T-helper 17 cell (primary cell): ENCODE data around the gene SLC19A2. TPM values are rescaled to one million over a fixed set of nuclear protein-coding genes. Genes with fewer than 3 reads are reported as not detected.
"Not testable (repeated sequence)": the region's sequence is repeated elsewhere in the genome, so short reads cannot be mapped to it uniquely, and the experiment has no call there.

Experiments
- ATAC-seq: fragments of 150-1000 bp; cut with Tn5 transposase; 2 replicates; pipeline ENCODE4 v1.10.0; 2021; ENCODE audit warnings: mild to moderate bottlenecking, moderate library complexity
- DNase-seq, 3 donors: peaks; one replicate each; pipeline versions ENCODE4 v3.0.0 to v3.0.0-alpha.2; 2020 to 2021
- H3K9me3 ChIP-seq: one replicate; pipeline ENCODE4 v1.7.0; 2013; ENCODE audit warnings: low read length, mild to moderate bottlenecking; ENCODE audit not compliant: control insufficient read depth, poor library complexity, severe bottlenecking
- H3K27ac Mint-ChIP-seq: one replicate; pipeline ENCODE4 v1.8.0; 2022; ENCODE audit warnings: mild to moderate bottlenecking, moderate library complexity, mixed read lengths
- H3K27me3 Mint-ChIP-seq: one replicate; pipeline ENCODE4 v1.8.0; 2022; ENCODE audit warnings: mixed read lengths
- H3K36me3 Mint-ChIP-seq: one replicate; pipeline ENCODE4 v1.8.0; 2022; ENCODE audit warnings: low read depth, mixed read lengths
- H3K4me1 Mint-ChIP-seq: one replicate; pipeline ENCODE4 v1.8.0; 2022; ENCODE audit warnings: mild to moderate bottlenecking, mixed read lengths
- H3K4me3 Mint-ChIP-seq: one replicate; pipeline ENCODE4 v1.8.0; 2022; ENCODE audit warnings: mild to moderate bottlenecking, moderate library complexity, mixed read lengths
- total RNA-seq, 4 donors: library from RNA in 2 of 4; stranded (reverse) in 2 of 4; gene quantifications; one replicate each; pipeline ENCODE4 v1.2.3 and lab custom pipeline; 2022 to 2026

Gene SLC19A2, protein sequence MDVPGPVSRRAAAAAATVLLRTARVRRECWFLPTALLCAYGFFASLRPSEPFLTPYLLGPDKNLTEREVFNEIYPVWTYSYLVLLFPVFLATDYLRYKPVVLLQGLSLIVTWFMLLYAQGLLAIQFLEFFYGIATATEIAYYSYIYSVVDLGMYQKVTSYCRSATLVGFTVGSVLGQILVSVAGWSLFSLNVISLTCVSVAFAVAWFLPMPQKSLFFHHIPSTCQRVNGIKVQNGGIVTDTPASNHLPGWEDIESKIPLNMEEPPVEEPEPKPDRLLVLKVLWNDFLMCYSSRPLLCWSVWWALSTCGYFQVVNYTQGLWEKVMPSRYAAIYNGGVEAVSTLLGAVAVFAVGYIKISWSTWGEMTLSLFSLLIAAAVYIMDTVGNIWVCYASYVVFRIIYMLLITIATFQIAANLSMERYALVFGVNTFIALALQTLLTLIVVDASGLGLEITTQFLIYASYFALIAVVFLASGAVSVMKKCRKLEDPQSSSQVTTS
- total RNA-seq: 1 to 10 TPM; 2.5 to 2.9 TPM
- 8.1 to 9.7 reads per million in 2 donors for total RNA-seq (lab: John Stamatoyannopoulos, UW)

DNA sequence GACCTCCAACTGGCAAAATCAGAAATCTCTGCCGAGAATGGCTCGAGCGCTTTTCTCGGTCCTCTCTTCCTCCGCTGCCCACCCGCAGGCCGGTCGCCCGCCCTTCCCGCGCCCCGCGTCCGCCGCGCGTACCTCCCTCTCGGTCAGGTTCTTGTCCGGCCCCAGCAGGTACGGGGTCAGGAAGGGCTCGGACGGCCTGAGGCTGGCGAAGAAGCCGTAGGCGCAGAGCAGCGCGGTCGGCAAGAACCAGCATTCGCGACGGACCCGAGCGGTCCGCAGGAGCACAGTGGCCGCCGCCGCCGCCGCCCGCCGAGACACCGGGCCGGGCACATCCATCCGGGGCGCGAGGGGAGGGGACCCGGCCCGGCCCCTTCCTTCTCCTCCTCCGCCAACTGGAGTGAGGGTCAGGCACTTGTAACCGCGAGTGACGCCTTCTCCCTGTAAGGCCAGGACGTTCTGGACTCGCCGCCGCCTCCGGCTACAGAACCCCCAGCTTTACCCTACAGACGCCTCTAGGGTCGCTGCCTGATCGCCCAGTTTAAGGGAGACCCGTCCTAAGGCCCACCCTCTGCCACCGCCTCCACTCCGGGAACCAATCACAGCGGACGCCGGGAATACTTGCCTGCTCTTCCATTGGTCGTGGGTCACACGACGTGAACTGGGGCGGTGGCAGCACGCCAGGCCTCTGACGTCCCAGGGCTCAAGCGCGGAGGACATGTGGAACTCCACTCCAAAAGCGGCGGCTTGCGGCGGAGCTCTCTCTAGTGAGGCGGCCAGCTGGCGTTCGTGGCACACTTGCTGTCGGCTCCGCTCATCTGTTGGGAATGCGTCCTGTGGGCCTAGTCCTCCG lies at the start of gene SLC19A2:
Gene SLC19A2 (minus strand): TSS at position 514 of the 850 bp plus-strand sequence. CDS start 178 bp downstream, at position 336.
- DNase-seq (peak; percentile 84 to 88 (median 86)), ATAC-seq (peak; percentile 99)
- Mint-ChIP-seq H3K4me3 (peak within 1 kb of the TSS; percentile 98), H3K27ac (peak within 1 kb of the TSS; percentile 91), H3K36me3 (peaks cover 4% of the 10 kb centered on the region), H3K4me1 (peaks cover 29% of the 10 kb centered on the region), H3K27me3 (peaks cover 15% of the 10 kb centered on the region)
- no peaks in the 10 kb centered on the region for H3K9me3 ChIP-seq

DNA sequence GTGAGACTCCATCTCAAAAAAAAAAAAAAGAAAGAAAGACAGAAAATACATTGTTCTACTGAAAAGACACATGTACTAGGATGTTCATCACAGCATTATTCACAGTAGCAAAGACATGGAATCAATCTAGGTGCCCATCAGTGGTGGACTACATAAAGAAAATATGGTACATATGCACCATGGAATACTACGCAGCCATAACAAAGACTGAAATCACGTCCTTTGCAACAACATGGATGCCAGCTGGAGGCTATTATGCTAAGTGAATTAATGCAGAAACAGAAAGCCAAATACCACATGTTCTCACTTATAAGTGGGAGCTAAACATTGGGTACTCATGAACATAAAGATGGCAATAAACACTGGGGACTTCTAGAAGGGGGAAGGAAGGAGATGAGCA lies 48.9 kb upstream of the SLC19A2 start:
- no peaks in the 10 kb centered on the region for H3K9me3 ChIP-seq
- no peaks in the 10 kb centered on the region for H3K27me3 Mint-ChIP-seq
- peaks cover 12% of the 10 kb centered on the region for H3K36me3 Mint-ChIP-seq
- DNase-seq (no peak), ATAC-seq (no peak)
- peaks cover 3% of the 10 kb centered on the region for H3K4me1 Mint-ChIP-seq
- H3K27ac Mint-ChIP-seq: no peak overlapping the region
- H3K4me3 Mint-ChIP-seq: no peak overlapping the region

DNA sequence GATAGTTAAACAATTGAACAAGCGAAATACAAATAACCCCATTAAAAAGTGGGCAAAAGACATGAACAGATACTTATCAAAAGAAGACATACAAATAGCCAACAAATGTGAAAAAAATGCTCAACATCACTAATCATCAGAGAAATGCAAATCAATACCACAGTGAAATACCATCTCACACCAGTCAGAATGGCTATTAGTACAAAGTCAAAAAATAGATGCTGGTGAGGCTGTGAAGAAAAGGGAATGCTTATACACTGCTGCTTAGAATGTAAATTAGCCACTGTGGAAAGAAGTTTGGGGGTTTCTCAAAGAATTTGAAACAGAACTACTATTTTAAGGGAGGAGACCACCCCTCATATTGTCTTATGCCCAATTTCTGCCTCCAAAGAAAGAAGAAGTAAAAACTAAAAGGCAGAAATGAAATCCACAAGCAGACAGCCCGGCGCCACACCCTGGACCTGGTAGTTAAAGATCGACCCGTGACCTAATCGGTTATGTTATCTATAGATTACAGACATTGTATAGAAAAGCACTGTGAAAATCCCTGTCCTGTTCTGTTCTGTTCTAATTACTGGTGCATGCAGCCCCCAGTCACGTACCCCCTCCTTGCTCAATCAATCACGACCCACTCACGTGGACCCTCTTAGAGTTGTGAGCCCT lies 47.9 kb upstream of the SLC19A2 start:
- H3K36me3 Mint-ChIP-seq, DNase-seq, H3K4me1 Mint-ChIP-seq, H3K4me3 Mint-ChIP-seq, H3K27ac Mint-ChIP-seq, ATAC-seq, H3K9me3 ChIP-seq, H3K27me3 Mint-ChIP-seq: not testable (repeated sequence)

DNA sequence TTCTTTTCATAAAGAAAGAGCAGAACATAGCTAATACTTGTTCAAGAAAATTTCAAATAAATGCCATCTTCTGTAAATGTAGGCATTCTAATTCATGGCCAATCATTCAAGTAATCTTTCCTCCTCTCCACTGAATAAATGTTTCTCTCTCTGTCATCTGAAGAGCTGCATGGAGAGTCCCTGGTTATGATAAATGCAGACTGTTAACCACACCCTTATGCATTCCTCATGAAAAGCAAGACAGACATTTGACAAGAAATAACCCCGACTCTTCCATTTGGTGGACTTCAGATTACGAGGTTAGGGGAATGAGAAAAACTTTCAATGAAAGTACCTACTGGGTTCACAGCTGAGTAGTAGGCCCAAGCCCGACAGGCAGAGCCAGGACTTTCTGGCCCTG lies 44.7 kb upstream of the SLC19A2 start:
- no peaks in the 10 kb centered on the region for H3K27me3 Mint-ChIP-seq
- H3K36me3 Mint-ChIP-seq: peaks cover 8% of the 10 kb centered on the region
- ATAC-seq (no peak), DNase-seq (no peak)
- no peaks in the 10 kb centered on the region for H3K9me3 ChIP-seq
- H3K4me3 Mint-ChIP-seq: no peak overlapping the region
- H3K4me1 Mint-ChIP-seq: peaks cover 9% of the 10 kb centered on the region
- no peak overlapping the region for H3K27ac Mint-ChIP-seq

DNA sequence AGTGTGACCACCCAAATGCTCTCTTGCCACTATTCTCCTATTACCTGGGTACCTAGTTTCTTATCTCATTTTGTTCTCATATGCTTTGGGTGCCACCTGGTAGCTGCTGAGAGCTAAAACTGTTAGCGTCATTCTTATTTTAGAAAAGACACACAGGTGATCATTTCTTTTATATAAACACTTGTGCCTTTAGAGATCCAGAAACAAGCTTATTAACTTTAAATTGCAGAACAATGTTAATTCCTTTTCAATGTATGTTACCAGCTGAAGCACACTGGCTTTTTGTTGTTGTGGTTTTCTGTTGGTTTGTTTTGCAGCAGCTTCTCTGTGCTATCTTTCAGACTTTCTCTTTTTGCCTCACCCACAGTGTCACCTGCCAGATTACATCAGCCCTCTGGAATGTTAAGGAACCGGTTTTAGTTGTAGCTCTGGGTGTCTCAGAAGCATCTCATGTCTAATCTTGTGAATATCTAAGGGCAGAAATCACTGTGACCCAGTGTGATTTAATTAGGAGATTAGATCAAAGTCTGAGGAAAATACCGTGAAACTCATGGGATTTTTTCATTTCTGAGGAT lies 43.4 kb upstream of the SLC19A2 start:
- Mint-ChIP-seq H3K27me3 (no peaks in the 10 kb centered on the region), H3K4me1 (peaks cover 9% of the 10 kb centered on the region), H3K27ac (no peak overlapping the region), H3K36me3 (peaks cover 6% of the 10 kb centered on the region), H3K4me3 (no peak overlapping the region)
- ATAC-seq (no peak), DNase-seq (no peak)
- no peaks in the 10 kb centered on the region for H3K9me3 ChIP-seq

DNA sequence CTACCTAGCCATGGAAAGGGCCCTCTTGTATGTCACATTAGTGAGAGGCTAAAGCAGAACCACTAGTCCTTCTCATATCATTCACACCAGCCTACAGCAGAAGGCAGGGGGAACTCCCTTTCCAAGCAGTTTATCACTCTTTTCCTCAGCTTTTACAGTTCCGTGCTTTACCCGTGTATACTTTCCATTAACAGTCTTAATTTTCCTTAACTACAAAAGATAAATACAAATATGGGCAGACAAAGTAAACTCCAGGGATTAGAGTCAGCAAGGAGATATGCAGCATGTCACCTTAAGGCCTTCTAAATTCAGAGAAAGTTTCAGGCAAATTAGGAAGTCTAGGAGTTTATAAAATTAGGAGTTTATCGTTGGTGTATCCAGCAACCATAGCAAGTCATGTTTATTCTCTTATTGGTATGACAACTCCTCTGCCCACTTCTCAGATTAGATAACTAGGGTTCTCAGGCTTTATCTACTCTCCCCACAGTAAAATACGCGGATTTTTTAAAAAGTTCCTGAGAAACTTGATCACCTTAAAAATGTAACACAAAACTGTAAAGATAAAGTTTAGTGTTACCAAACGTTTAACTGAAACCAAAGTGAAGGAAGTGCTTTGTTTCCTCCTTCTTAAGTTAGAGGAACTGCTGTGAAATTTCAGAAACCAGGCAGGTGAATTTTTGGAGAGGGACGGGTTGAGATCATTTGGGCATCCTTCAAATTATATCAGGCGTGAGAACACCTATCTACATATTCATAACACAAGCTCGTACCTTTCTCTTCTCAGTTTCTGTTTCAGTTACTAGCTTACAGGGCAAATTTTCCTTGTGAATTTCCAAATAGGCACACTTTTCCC lies 42.7 kb upstream of the SLC19A2 start:
- ATAC-seq: no peak
- no peak overlapping the region for H3K27ac Mint-ChIP-seq
- no peaks in the 10 kb centered on the region for H3K27me3 Mint-ChIP-seq
- DNase-seq: no peak
- peaks cover 6% of the 10 kb centered on the region for H3K36me3 Mint-ChIP-seq
- H3K4me1 Mint-ChIP-seq: peaks cover 9% of the 10 kb centered on the region
- no peaks in the 10 kb centered on the region for H3K9me3 ChIP-seq
- H3K4me3 Mint-ChIP-seq: no peak overlapping the region

DNA sequence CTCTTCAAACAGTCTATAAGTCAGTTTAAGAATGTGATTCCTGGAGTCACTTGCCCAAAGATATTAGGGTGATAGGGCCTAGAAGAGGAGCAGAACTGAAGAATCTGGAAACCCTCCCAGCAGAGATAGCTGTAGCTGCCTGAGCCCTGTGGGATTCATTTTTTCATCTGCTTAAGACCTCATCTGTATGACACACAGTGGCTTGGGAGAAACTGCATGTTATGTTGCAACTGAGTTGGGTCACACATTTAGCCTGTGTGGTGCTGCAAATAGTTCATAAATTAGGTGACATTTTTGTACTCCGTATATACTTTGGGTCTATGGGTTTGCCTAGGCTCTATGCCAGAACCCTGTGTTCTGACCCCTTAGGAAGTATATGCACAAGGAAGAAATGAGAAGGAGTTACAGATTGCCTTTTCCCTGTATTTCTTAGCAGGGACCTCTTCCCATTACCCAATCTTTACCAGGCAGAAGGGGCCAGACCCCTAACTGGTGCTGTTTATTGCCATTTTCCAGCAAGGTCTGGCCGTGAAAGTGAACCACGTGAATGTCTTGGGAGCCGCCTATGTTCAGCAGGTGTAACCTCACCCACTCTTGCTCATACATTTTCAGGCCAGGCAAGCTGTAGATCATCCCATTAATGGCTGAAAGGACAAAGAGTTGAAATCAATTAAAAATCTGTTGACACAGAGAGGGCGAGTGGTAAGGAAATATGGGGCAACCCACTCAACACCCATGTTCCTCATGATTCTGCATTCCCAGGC lies 41.9 kb upstream of the SLC19A2 start:
- no peak for DNase-seq
- Mint-ChIP-seq H3K36me3 (peaks cover 6% of the 10 kb centered on the region), H3K27ac (no peak overlapping the region), H3K4me3 (no peak overlapping the region), H3K27me3 (no peaks in the 10 kb centered on the region), H3K4me1 (peaks cover 9% of the 10 kb centered on the region)
- ATAC-seq: no peak
- no peaks in the 10 kb centered on the region for H3K9me3 ChIP-seq

DNA sequence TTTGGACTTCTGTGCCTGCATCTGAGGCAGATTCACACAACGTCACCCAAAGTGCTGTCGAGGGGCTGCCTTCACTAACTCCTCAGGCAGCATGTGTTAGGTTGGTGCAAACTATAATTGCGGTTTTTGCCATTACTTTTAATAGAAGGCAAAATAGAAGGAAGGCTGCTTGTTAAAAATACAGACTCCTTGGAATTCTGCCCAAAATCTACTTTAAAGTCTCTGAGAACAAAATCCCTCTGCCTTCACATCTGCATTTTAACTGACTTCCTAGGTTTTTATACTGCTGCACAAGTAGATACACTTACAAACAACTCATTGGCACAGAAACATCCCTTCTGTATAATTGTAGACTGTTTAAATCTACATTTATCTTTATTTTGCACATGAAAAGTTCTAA lies 41.3 kb upstream of the SLC19A2 start:
- no peak for DNase-seq
- H3K27ac Mint-ChIP-seq: no peak overlapping the region
- ATAC-seq: no peak
- peaks cover 6% of the 10 kb centered on the region for H3K36me3 Mint-ChIP-seq
- H3K27me3 Mint-ChIP-seq: no peaks in the 10 kb centered on the region
- no peak overlapping the region for H3K4me3 Mint-ChIP-seq
- H3K4me1 Mint-ChIP-seq: peaks cover 9% of the 10 kb centered on the region
- H3K9me3 ChIP-seq: no peaks in the 10 kb centered on the region

DNA sequence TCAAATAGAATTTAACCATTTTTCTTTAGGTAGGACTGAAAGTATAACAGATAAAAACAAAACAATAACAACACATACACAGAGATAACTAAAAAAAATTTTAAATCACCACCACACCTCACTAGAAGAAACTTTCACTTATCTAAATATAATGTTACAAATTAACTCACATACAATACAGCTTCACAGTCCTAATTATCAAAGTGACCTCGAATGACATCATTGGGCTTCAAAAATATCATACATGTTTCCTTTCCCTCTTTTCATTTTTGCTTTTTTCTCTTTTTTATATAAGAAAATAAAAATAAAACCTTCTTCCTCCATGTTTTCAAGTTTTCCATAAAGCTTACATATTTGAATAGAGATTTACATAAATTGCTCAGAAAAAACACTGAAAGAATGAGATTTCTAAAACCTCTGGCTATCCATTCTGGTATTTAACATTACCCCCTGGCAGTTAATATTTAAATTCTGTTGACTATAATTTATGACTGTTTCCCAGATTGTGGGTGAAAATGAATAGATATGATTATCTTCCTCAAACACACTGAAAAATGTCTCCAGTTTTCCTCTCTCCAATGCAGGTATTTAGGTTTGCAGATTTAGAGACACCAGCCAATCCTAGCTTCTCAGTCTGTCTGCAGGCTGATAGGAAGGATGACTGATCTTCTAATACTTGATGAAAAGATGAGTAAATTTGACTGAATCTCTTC lies 40.5 kb upstream of the SLC19A2 start:
- Mint-ChIP-seq H3K4me1 (peaks cover 8% of the 10 kb centered on the region), H3K4me3 (no peak overlapping the region), H3K27ac (no peak overlapping the region), H3K27me3 (no peaks in the 10 kb centered on the region), H3K36me3 (peaks cover 1% of the 10 kb centered on the region)
- no peaks in the 10 kb centered on the region for H3K9me3 ChIP-seq
- ATAC-seq (no peak), DNase-seq (no peak)

DNA sequence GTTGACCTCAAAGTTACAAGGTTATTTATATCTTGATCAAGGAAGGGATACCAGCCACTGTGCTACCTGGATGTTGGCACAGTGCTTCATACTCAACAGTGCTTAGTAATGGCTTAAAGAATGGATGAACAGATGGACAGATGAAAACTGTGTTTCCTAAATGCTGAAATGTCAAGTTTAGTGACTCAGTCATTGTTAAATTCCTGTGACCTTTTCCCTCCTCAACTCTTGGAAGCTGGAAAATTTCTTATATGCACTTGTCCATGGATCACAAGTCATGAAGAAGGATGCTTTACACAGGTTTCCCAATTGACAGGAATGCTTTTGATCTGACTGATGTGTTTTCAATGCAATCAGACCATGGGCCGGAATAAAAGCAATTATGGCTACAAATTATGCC lies 39.6 kb upstream of the SLC19A2 start:
- Mint-ChIP-seq H3K27me3 (no peaks in the 10 kb centered on the region), H3K4me1 (peaks cover 6% of the 10 kb centered on the region), H3K36me3 (no peaks in the 10 kb centered on the region), H3K27ac (no peak overlapping the region), H3K4me3 (no peak overlapping the region)
- no peaks in the 10 kb centered on the region for H3K9me3 ChIP-seq
- ATAC-seq: no peak
- DNase-seq: no peak

DNA sequence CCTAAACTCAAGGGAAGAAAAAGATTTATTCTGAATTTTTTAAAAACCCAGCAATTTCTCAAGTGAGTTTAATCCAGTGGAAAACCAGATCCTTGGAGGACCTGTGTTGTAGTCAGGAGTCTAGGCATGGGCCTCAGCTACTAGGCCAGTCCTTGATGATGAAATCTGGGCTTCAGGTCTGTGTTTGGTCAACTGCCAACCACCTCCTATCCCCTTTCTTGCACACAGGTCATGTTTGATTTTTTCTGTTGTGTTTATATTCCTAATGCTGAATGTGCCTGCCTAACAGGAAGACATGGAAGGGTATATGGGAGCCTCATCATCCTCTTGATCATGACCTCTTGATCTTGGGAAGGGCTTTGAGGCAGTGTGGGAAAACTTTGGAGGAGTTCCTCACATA lies 38.2 kb upstream of the SLC19A2 start:
- no peak for ATAC-seq
- Mint-ChIP-seq H3K27ac (no peak overlapping the region), H3K36me3 (no peaks in the 10 kb centered on the region), H3K27me3 (no peaks in the 10 kb centered on the region), H3K4me1 (peaks cover 3% of the 10 kb centered on the region), H3K4me3 (no peak overlapping the region)
- DNase-seq: no peak
- H3K9me3 ChIP-seq: no peaks in the 10 kb centered on the region
